ENCODE results near the gene ZNF354B.
"Not testable (repeated sequence)": the region's sequence is repeated elsewhere in the genome, so short reads cannot be mapped to it uniquely, and the experiment has no call there.

The ZNF354B gene

DNA sequence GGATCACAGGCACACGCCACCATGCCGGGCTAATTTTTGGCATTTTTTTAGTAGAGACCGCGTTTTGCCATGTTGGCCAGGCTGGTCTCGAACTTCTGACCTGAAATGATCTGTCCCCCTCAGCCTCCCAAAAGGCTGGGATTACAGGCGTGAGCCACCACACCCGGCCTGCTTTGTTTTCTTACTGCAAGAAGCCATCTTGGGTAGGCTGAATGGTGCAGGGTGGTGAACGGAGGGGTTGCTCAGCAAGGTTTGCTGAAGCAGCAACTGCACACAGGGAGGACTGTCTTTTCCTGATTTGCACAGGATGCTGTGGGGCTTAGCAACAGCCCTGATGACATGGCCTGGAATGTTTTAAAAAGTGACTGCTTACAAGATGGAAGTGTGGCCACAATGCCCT, 10.7 kb downstream of the ZNF354B start:
- H3K4me3 ChIP-seq (ENCODE audit: insufficient read depth, low read depth, low read length, poor library complexity, severe bottlenecking) = no peak overlapping the region
- no peaks in the 10 kb centered on the region for H3K4me1 ChIP-seq (ENCODE audit: control insufficient read depth, insufficient read depth, low read length, poor library complexity, severe bottlenecking)
- peaks cover 71% of the 10 kb centered on the region for H3K36me3 ChIP-seq (ENCODE audit: control insufficient read depth, insufficient read depth, low read length)
- H3K9me3 ChIP-seq (ENCODE audit: control insufficient read depth, low read length) = peaks cover 16% of the 10 kb centered on the region
- no peak for DNase-seq
- no peaks in the 10 kb centered on the region for H3K27me3 ChIP-seq (replicated peaks; ENCODE audit: control insufficient read depth, insufficient read depth, low read length, poor library complexity, severe bottlenecking)
- H3K27ac ChIP-seq (ENCODE audit: insufficient read depth, low read length, poor library complexity, severe bottlenecking) = no peak overlapping the region

DNA sequence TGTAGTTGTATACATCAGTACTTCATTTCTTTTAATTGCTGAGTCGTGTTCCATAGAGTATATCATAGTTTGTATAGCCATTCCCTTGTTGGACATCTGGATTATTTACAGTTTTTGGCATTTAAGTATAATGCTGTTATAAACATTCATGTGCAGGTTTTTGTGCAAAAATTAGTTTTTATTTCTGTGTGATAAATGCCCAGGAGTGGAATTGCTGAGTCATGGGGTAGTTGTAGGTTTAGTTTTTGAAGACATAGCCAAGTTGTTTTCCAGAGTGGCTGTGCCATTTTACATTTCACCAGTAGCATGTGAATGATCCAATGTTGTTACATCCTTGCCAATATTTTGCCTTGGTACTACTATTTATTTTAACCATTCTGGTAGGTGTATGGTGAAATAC, 12.5 kb downstream of the ZNF354B start:
- no peaks in the 10 kb centered on the region for H3K4me1 ChIP-seq (ENCODE audit: control insufficient read depth, insufficient read depth, low read length, poor library complexity, severe bottlenecking)
- H3K9me3 ChIP-seq (ENCODE audit: control insufficient read depth, low read length) = peaks cover 22% of the 10 kb centered on the region
- no peak overlapping the region for H3K27ac ChIP-seq (ENCODE audit: insufficient read depth, low read length, poor library complexity, severe bottlenecking)
- no peak overlapping the region for H3K4me3 ChIP-seq (ENCODE audit: insufficient read depth, low read depth, low read length, poor library complexity, severe bottlenecking)
- peaks cover 73% of the 10 kb centered on the region for H3K36me3 ChIP-seq (ENCODE audit: control insufficient read depth, insufficient read depth, low read length)
- H3K27me3 ChIP-seq (replicated peaks; ENCODE audit: control insufficient read depth, insufficient read depth, low read length, poor library complexity, severe bottlenecking) = no peaks in the 10 kb centered on the region
- DNase-seq = no peak

DNA sequence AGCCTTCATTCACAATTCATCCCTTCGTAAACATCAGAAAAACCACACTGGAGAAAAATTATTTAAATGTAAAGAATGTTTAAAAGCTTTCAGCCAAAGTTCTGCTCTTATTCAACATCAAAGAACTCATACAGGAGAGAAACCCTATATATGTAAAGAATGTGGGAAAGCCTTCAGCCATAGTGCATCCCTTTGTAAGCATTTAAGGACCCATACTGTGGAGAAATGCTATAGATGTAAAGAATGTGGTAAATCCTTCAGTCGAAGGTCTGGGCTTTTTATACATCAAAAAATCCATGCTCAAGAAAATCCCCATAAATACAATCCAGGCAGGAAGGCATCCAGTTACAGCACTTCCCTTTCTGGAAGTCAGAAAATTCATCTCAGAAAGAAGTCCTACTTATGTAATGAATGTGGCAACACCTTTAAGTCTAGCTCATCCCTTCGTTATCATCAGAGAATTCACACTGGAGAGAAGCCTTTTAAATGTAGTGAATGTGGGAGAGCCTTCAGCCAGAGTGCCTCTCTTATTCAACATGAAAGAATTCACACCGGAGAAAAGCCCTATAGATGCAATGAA, 23.5 kb downstream of the ZNF354B start:
- H3K4me3 ChIP-seq (ENCODE audit: insufficient read depth, low read depth, low read length, poor library complexity, severe bottlenecking); H3K4me1 ChIP-seq (ENCODE audit: control insufficient read depth, insufficient read depth, low read length, poor library complexity, severe bottlenecking); H3K27me3 ChIP-seq (replicated peaks; ENCODE audit: control insufficient read depth, insufficient read depth, low read length, poor library complexity, severe bottlenecking); DNase-seq; H3K27ac ChIP-seq (ENCODE audit: insufficient read depth, low read length, poor library complexity, severe bottlenecking): not testable (repeated sequence)
- H3K9me3 ChIP-seq (ENCODE audit: control insufficient read depth, low read length) = peaks cover 49% of the 10 kb centered on the region
- peaks cover 65% of the 10 kb centered on the region for H3K36me3 ChIP-seq (ENCODE audit: control insufficient read depth, insufficient read depth, low read length)

DNA sequence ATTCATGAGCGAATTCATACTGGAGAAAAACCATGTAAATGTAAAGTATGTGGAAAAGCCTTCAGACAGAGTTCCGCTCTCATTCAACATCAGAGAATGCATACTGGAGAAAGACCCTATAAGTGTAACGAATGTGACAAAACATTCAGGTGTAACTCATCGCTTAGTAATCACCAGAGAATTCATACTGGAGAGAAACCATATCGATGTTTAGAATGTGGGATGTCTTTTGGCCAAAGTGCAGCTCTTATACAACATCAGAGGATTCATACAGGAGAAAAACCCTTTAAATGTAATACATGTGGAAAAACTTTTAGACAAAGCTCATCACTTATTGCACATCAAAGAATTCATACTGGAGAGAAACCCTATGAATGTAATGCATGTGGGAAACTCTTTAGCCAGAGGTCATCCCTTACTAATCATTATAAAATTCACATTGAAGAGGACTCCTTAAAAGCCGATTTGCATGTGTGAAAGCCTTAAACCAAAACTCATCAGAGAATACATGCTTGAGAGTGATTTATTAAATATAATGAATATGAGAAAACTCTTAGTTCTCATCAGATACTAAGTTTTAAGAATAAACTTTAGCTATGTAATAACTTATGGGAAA, 24.2 kb downstream of the ZNF354B start:
- H3K9me3 ChIP-seq (ENCODE audit: control insufficient read depth, low read length) = peaks cover 52% of the 10 kb centered on the region
- no peak overlapping the region for H3K4me3 ChIP-seq (ENCODE audit: insufficient read depth, low read depth, low read length, poor library complexity, severe bottlenecking)
- DNase-seq = no peak
- no peaks in the 10 kb centered on the region for H3K27me3 ChIP-seq (replicated peaks; ENCODE audit: control insufficient read depth, insufficient read depth, low read length, poor library complexity, severe bottlenecking)
- H3K4me1 ChIP-seq (ENCODE audit: control insufficient read depth, insufficient read depth, low read length, poor library complexity, severe bottlenecking) = no peaks in the 10 kb centered on the region
- H3K36me3 ChIP-seq (ENCODE audit: control insufficient read depth, insufficient read depth, low read length) = peaks cover 66% of the 10 kb centered on the region
- no peak overlapping the region for H3K27ac ChIP-seq (ENCODE audit: insufficient read depth, low read length, poor library complexity, severe bottlenecking)

DNA sequence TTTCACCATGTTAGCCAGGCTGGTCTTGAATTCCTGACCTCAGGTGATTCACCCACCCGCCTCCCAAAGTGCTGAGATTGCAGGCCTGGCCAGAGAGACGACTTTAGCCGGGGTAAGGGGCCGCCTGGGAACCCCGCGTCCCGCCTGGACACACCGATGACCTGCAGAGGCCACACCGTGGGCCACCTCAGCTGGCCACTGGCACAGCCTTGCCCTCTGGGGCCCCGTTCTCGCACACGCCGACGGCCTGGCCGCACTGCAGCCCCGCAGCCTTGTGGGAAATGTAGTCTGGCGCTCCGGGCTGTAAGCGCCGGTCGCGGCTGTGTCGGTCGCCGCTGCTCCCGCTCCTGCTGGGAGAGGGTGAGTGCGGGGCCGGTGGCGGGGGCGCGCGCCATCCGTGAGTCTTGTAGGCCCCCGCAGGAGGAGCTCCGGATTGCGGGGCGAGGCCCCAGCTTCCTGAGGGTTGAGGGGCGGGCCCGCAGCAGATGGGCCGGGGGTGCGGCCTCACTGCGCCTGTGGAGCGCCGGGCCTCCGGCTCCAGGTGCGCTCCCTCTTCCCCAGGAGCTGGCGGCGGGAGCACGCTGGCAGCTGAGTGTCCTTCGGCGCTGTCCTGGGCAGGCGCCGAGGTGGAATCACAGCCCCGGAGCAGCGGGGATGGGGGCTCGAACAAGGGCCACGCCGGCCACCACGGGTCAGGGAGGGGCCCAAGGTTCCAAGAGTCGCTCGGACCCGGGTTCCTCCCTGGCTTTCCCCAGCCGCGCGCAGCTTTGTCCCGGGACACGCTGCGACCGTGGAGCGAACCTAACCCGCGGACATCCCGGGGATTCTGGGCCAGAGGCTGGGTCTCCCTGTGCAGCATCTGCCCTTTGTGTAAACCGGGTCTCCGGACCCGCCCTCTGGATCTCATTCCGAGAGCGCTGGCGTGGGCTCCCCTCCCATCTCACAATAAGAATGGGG, 36.1 kb downstream of the ZNF354B start, which contains the start of gene ZFP2:
ZFP2 (plus strand) TSS at position 299 of the 957 bp plus-strand sequence. CDS start 35,401 bp downstream, outside the sequence.
- H3K4me1 ChIP-seq (ENCODE audit: control insufficient read depth, insufficient read depth, low read length, poor library complexity, severe bottlenecking) = no peaks in the 10 kb centered on the region
- H3K4me3 ChIP-seq (ENCODE audit: insufficient read depth, low read depth, low read length, poor library complexity, severe bottlenecking) = peak within 1 kb of the TSS; percentile 58
- H3K27me3 ChIP-seq (replicated peaks; ENCODE audit: control insufficient read depth, insufficient read depth, low read length, poor library complexity, severe bottlenecking) = no peaks in the 10 kb centered on the region
- H3K36me3 ChIP-seq (ENCODE audit: control insufficient read depth, insufficient read depth, low read length) = no peaks in the 10 kb centered on the region
- no peaks in the 10 kb centered on the region for H3K9me3 ChIP-seq (ENCODE audit: control insufficient read depth, low read length)
- peak in 1 of 3 donors; percentile 2 for DNase-seq
- no peak within 1 kb of the TSS for H3K27ac ChIP-seq (ENCODE audit: insufficient read depth, low read length, poor library complexity, severe bottlenecking)

DNA sequence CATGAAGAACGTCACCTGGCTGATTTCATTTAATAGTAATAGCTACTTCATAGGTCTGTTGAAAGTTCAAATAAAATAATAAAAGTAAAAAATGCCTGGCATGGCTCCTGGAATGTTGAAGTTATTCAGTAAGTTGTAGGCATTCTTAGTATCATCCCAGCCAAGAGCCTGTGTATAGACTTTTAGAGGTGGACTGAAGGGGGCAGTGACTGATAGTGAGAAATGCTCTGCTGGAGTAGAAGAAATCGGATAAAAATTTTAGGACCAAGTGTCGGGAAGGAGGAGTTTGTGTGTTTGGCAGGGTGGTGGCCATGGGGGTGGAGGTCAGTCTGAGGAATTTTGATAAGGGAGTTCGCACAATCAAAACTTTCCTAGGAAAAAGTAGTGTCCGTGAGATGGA, 39.5 kb downstream of the ZNF354B start:
- DNase-seq = no peak
- Histone ChIP-seq H3K9me3 (ENCODE audit: control insufficient read depth, low read length) (no peaks in the 10 kb centered on the region), H3K36me3 (ENCODE audit: control insufficient read depth, insufficient read depth, low read length) (no peaks in the 10 kb centered on the region)

DNA sequence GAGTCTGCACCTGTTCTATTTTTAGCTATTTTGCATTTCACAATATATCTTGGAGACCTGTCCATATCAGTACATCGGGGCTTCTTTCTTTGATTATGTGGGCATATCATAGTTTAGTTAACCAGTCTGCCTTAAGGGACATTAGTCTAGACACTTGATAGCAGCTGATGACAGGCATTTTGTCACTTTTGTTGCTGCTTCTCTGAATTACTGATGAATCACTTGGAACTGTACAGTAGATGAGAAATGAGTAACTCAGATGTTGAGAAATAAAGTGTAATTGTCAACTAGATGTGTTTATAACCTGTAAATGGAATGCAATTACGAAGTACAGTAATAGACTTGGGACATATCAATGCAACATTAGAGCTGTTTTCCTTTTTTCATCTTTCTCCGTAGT, 43.1 kb downstream of the ZNF354B start:
- Histone ChIP-seq H3K9me3 (ENCODE audit: control insufficient read depth, low read length) (no peaks in the 10 kb centered on the region), H3K27ac (ENCODE audit: insufficient read depth, low read length, poor library complexity, severe bottlenecking) (no peak overlapping the region), H3K4me1 (ENCODE audit: control insufficient read depth, insufficient read depth, low read length, poor library complexity, severe bottlenecking) (no peaks in the 10 kb centered on the region), H3K27me3 (replicated peaks; ENCODE audit: control insufficient read depth, insufficient read depth, low read length, poor library complexity, severe bottlenecking) (no peaks in the 10 kb centered on the region), H3K4me3 (ENCODE audit: insufficient read depth, low read depth, low read length, poor library complexity, severe bottlenecking) (no peak overlapping the region), H3K36me3 (ENCODE audit: control insufficient read depth, insufficient read depth, low read length) (no peaks in the 10 kb centered on the region)
- DNase-seq = no peak

More for the DNA sequence above, 39.5 kb downstream of the ZNF354B start:
- Histone ChIP-seq H3K4me3 (ENCODE audit: insufficient read depth, low read depth, low read length, poor library complexity, severe bottlenecking) (no peak overlapping the region), H3K27ac (ENCODE audit: insufficient read depth, low read length, poor library complexity, severe bottlenecking) (no peak overlapping the region), H3K27me3 (replicated peaks; ENCODE audit: control insufficient read depth, insufficient read depth, low read length, poor library complexity, severe bottlenecking) (no peaks in the 10 kb centered on the region), H3K4me1 (ENCODE audit: control insufficient read depth, insufficient read depth, low read length, poor library complexity, severe bottlenecking) (no peaks in the 10 kb centered on the region)

DNA sequence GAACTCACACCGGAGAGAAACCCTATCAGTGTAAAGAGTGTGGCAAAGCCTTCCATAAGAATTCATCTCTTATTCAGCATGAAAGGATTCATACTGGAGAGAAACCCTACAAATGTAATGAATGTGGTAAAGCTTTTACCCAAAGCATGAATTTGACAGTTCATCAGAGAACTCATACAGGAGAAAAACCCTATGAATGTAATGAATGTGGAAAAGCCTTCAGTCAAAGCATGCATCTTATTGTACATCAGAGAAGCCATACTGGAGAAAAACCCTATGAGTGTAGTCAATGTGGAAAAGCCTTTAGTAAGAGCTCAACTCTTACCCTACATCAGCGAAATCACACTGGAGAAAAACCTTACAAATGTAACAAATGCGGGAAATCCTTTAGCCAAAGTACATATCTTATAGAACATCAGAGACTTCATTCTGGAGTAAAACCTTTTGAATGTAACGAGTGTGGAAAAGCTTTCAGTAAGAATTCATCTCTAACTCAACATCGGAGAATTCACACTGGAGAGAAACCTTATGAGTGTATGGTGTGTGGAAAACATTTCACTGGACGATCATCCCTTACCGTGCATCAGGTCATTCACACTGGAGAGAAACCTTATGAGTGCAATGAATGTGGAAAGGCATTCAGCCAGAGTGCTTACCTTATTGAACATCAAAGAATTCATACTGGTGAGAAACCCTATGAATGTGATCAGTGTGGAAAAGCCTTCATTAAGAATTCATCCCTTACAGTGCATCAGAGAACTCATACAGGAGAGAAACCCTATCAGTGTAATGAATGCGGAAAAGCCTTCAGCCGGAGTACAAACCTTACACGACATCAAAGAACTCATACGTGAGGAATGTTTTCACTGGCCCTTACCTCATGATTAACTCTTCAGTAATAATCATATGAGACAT, 72.3 kb downstream of the ZNF354B start:
- H3K4me3 ChIP-seq (ENCODE audit: insufficient read depth, low read depth, low read length, poor library complexity, severe bottlenecking) = no peak overlapping the region
- H3K36me3 ChIP-seq (ENCODE audit: control insufficient read depth, insufficient read depth, low read length) = peaks cover 10% of the 10 kb centered on the region
- no peaks in the 10 kb centered on the region for H3K27me3 ChIP-seq (replicated peaks; ENCODE audit: control insufficient read depth, insufficient read depth, low read length, poor library complexity, severe bottlenecking)
- no peak overlapping the region for H3K27ac ChIP-seq (ENCODE audit: insufficient read depth, low read length, poor library complexity, severe bottlenecking)
- H3K9me3 ChIP-seq (ENCODE audit: control insufficient read depth, low read length) = peaks cover 38% of the 10 kb centered on the region
- no peak for DNase-seq
- H3K4me1 ChIP-seq (ENCODE audit: control insufficient read depth, insufficient read depth, low read length, poor library complexity, severe bottlenecking) = no peaks in the 10 kb centered on the region

Measured in effector memory CD4-positive, alpha-beta T cell (primary cell).